AG04450 (cell line): ENCODE measurements around the gene MBTPS1. TPM values are rescaled to one million over a fixed set of nuclear protein-coding genes. Genes with fewer than 3 reads are reported as not detected.

Source experiments
- CTCF ChIA-PET: fragments of 300-600, 350-600 bp; formaldehyde crosslinking; extraction: SDS; loops from one replicate; lab custom pipeline; 2022; ENCODE audit warnings: antibody characterized with exemption, inconsistent platforms; lab: Charles Lee
- POLR2A ChIA-PET: fragments of 350-600 bp; formaldehyde crosslinking; extraction: SDS; loops from one replicate; lab custom pipeline; 2021; ENCODE audit warnings: antibody characterized with exemption, inconsistent platforms; lab: Yijun Ruan, JAX
- DNase-seq: peaks from one replicate; pipeline ENCODE4 v3.0.0-alpha.2; 2011; ENCODE audit warnings: low read depth, low spot score
- H3K27ac ChIP-seq: one replicate; pipeline ENCODE4 v1.5.1; 2012; ENCODE audit warnings: low read depth, low read length, control low read depth
- H3K27me3 ChIP-seq: one replicate; pipeline ENCODE4 v1.6.0; 2012; ENCODE audit warnings: low read length; ENCODE audit not compliant: control insufficient read depth, insufficient read depth
- H3K4me3 ChIP-seq: 2 replicates; pipeline ENCODE4 v1.5.1; 2011; ENCODE audit warnings: mild to moderate bottlenecking, low read depth, low read length, control low read depth
- H3K9me3 ChIP-seq: 2 replicates; pipeline ENCODE4 v1.5.1; 2012; ENCODE audit warnings: low read length; ENCODE audit not compliant: control insufficient read depth, insufficient read depth
- CTCF ChIP-seq: IDR thresholded peaks from 2 replicates; pipeline ENCODE4 v1.5.1; 2011; ENCODE audit warnings: low read depth, low read length, control low read depth, inconsistent platforms
- polyA plus RNA-seq: library from polyadenylated mRNA; depleted of rRNA; stranded (reverse); fragments of >200 nt; gene quantifications from 2 replicates; pipeline ENCODE4 v1.2.3, GENCODE V29; 2011

MBTPS1 gene
- polyA plus RNA-seq, 1 experiment: 116 TPM

GRCh38 chr16:84061236-84061819 is 55.4 kb downstream of the MBTPS1 start:
- ChIA-PET POLR2A (no interaction called here), CTCF (interaction anchor here (1.0 to 2.5 kb wide), 6 partner anchors 16 to 135 kb away, joined by 3 to 10 read pairs (median 6); no protein-coding TSS in a partner anchor)
- no peaks in the 10 kb centered on the region for H3K9me3 ChIP-seq
- no peak for TF ChIP-seq CTCF
- H3K27me3 ChIP-seq: no peaks in the 10 kb centered on the region
- DNase-seq: no peak
- H3K27ac ChIP-seq: no peak overlapping the region
- no peak overlapping the region for H3K4me3 ChIP-seq

GRCh38 chr16:84059946-84060901 is 56.5 kb downstream of the MBTPS1 start:
- Histone ChIP-seq H3K4me3 (no peak overlapping the region), H3K27ac (no peak overlapping the region), H3K9me3 (no peaks in the 10 kb centered on the region), H3K27me3 (no peaks in the 10 kb centered on the region)
- POLR2A ChIA-PET: no interaction called here
- no peak for TF ChIP-seq CTCF
- DNase-seq: no peak
- CTCF ChIA-PET: interaction anchor here (0.6 to 1.7 kb wide), 6 partner anchors 14 to 115 kb away, joined by 3 to 11 read pairs (median 4); no protein-coding TSS in a partner anchor

- ChIA-PET POLR2A (interaction anchor here (0.6 kb wide), 1 partner anchor 83 kb away, joined by 5 read pairs; no protein-coding TSS in a partner anchor), CTCF (interaction anchor here (0.6 to 1.7 kb wide), 5 partner anchors 18 to 235 kb away, joined by 3 to 11 read pairs (median 3); no protein-coding TSS in a partner anchor)
- no peak for DNase-seq
- Histone ChIP-seq H3K4me3 (no peak overlapping the region), H3K27ac (no peak overlapping the region), H3K9me3 (no peaks in the 10 kb centered on the region), H3K27me3 (no peaks in the 10 kb centered on the region)
- no peak for TF ChIP-seq CTCF
Measured at GRCh38 chr16:84059111-84059510, 57.6 kb downstream of the MBTPS1 start.

GRCh38 chr16:84058664-84059063 is 58.1 kb downstream of the MBTPS1 start:
- no peak for TF ChIP-seq CTCF
- Histone ChIP-seq H3K4me3 (no peak overlapping the region), H3K9me3 (no peaks in the 10 kb centered on the region), H3K27me3 (no peaks in the 10 kb centered on the region), H3K27ac (no peak overlapping the region)
- ChIA-PET CTCF (interaction anchor here (0.7 to 1.7 kb wide), 2 partner anchors 26 to 101 kb away, joined by 3 to 11 read pairs; no protein-coding TSS in a partner anchor), POLR2A (interaction anchor here (0.6 kb wide), 1 partner anchor 83 kb away, joined by 5 read pairs; no protein-coding TSS in a partner anchor)
- no peak for DNase-seq
